Lower leg skin (tissue), 4 donors: ENCODE data around the gene ADGRV1. TPM values are rescaled to one million over a fixed set of nuclear protein-coding genes. Genes with fewer than 3 reads are reported as not detected.
"Not testable (repeated sequence)": the region's sequence is repeated elsewhere in the genome, so short reads cannot be mapped to it uniquely, and the experiment has no call there.

Experiments used
- DNase-seq, 2 donors: peaks; one replicate each; pipeline ENCODE4 v3.0.0-alpha.2; 2019; ENCODE audit warnings: low spot score in 2 of 2
- H3K4me3 ChIP-seq: fragments of 200-600 bp; sonication (generic); 2 replicates; pipeline ENCODE4 v1.5.1; 2017; ENCODE audit warnings: mild to moderate bottlenecking, low read depth; ENCODE audit not compliant: poor library complexity, severe bottlenecking
- POLR2A ChIP-seq, 2 donors: fragments of 450-650 bp; IDR thresholded peaks; one replicate each; pipeline ENCODE4 v1.6.1; 2016 to 2017; ENCODE audit warnings: antibody characterized with exemption in 2 of 2, mild to moderate bottlenecking in 1 of 2, moderate library complexity in 1 of 2
- WGBS, 2 donors: methylation state at CpG; one replicate each; pipeline ENCODE4 v1.1.5; 2018; 5-methylcytosine and 5-hydroxymethylcytosine counted together
- intact Hi-C: fragments of 100-400 bp; cut with DNase I; formaldehyde crosslinking; loops from one replicate; pipeline ENCODE4 v1.15.0; 2023; ENCODE audit warnings: low total_unique reads
- total RNA-seq, 4 donors: library from RNA; depleted of rRNA; stranded (reverse); fragments of >200 nt; gene quantifications; one replicate each; pipeline ENCODE4 v1.1.0, GENCODE V29; 2016
- TF ChIP-seq, protein P1 (sequence below), 3 donors: fragments of 450-650 bp; IDR thresholded peaks; one replicate each; pipeline ENCODE4 v1.5.1; 2016; ENCODE audit warnings: antibody characterized with exemption in 3 of 3, mild to moderate bottlenecking in 3 of 3, moderate library complexity in 2 of 3

ADGRV1 gene
- total RNA-seq, 4 donors from 2014 or later = 1.2 to 4.0 (median 2.7) TPM

DNA sequence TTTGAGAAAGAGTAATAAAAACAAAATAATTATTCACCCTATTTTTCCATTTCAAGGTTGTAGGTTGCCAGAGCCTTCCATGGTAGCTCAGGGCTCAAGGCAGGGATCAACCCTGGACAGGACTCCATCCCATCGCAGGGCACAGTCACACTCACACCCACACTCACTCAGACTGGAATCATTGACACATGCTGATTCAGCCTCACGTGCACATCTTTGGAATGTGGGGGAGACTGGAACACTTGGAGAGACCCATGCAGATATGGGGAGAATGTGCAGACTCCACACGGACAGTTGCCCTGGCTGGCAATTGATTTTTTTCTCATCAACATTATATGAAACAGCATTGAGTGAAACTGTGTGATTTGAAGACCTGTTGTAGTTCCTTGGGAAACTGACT, 234.1 kb downstream of the ADGRV1 start:
- intact Hi-C loops = no loop called here
- H3K4me3 ChIP-seq = no peak overlapping the region
- no peak for DNase-seq
- no peak for TF ChIP-seq POLR2A (IDR thresholded peaks at IDR 0.05)
- TF ChIP-seq, protein P1, sequence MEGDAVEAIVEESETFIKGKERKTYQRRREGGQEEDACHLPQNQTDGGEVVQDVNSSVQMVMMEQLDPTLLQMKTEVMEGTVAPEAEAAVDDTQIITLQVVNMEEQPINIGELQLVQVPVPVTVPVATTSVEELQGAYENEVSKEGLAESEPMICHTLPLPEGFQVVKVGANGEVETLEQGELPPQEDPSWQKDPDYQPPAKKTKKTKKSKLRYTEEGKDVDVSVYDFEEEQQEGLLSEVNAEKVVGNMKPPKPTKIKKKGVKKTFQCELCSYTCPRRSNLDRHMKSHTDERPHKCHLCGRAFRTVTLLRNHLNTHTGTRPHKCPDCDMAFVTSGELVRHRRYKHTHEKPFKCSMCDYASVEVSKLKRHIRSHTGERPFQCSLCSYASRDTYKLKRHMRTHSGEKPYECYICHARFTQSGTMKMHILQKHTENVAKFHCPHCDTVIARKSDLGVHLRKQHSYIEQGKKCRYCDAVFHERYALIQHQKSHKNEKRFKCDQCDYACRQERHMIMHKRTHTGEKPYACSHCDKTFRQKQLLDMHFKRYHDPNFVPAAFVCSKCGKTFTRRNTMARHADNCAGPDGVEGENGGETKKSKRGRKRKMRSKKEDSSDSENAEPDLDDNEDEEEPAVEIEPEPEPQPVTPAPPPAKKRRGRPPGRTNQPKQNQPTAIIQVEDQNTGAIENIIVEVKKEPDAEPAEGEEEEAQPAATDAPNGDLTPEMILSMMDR (IDR thresholded peaks at IDR 0.05) = no peak
- 71 to 80% methylated on average over 3 of the region's 3 CpGs for WGBS, 2 donors

DNA sequence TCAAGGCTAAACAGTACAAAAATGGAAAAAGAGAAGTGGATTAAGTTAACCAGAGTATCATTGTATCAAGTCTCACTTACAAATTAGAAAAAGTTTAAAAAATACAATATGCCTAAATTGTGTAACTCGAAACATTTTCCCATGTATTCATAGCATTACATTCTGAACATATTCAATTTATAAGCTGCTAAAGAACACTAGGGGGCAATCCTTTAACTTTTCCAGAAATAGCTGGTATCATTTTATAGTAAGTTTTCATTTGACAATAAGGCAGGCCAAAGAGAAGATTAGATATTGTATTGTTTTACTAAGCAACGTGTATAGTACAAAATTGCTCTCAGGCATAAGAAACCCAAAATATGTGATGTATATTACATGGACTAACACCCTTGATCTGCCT, 234.6 kb downstream of the ADGRV1 start:
- no peak overlapping the region for H3K4me3 ChIP-seq
- intact Hi-C loops = no loop called here
- TF ChIP-seq, protein P1 (IDR thresholded peaks at IDR 0.05) = no peak
- no peak for TF ChIP-seq POLR2A (IDR thresholded peaks at IDR 0.05)
- no peak for DNase-seq
- 59 to 67% methylated on average over 2 of the region's 2 CpGs for WGBS, 2 donors

DNA sequence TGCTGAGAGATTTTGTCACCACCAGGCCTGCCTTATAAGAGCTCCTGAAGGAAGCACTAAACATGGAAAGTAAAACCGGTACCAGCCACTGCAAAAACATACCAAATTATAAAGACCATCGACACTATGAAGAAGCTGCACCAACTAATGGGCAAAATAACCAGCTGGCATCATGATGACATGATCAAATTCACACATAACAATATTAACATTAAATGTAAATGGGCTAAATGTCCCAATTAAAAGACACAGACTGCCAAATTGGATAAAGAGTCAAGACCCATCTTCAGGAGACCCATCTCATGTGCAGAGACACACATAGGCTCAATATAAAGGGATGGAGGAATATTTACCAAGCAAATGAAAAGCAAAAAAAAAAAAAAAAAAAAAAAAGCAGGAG, 238.3 kb downstream of the ADGRV1 start:
- DNase-seq, intact Hi-C loops, H3K4me3 ChIP-seq: not testable (repeated sequence)
- WGBS, 2 donors = 97 to 100% methylated on average over 2 of the region's 2 CpGs

DNA sequence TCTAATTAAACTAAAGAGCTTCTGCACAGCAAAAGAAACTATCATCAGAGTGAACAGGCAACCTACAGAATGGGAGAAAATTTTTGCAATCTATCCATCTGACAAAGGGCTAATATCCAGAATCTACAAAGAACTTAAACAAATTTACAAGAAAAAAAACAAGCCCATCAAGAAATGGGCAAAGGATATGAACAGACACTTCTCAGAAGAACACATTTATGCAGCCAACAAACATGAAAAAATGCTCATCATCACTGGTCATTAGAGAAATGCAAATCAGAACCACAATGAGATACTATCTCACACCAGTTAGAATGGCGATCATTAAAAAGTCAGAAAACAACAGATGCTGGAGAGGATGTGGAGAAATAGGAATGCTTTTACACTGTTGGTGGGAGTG, 241.5 kb downstream of the ADGRV1 start:
- intact Hi-C loops, DNase-seq: not testable (repeated sequence)
- 93 to 96% methylated on average over 1 of the region's 1 CpG for WGBS, 2 donors

DNA sequence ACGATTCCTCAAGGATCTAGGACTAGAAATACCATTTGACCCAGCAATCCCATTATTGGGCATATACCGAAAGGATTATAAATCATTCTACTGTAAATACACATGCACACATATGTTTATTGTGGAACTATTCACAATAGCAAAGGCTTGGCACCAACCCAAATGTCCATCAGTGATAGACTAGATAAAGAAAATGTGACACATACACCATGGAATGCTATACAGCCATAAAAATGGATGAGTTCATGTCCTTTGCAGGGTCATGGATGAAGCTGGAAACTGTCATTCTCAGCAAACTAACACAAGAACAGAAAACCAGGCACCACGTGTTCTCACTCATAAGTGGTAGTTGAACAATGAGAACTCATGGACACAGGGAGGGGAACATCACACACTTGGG, 241.9 kb downstream of the ADGRV1 start:
- H3K4me3 ChIP-seq, DNase-seq, intact Hi-C loops: not testable (repeated sequence)
- 91 to 95% methylated on average over 3 of the region's 3 CpGs for whole genome bisulfite sequencing, 2 donors

More for the DNA sequence above, 241.5 kb downstream of the ADGRV1 start:
- not testable (repeated sequence) for H3K4me3 ChIP-seq

DNA sequence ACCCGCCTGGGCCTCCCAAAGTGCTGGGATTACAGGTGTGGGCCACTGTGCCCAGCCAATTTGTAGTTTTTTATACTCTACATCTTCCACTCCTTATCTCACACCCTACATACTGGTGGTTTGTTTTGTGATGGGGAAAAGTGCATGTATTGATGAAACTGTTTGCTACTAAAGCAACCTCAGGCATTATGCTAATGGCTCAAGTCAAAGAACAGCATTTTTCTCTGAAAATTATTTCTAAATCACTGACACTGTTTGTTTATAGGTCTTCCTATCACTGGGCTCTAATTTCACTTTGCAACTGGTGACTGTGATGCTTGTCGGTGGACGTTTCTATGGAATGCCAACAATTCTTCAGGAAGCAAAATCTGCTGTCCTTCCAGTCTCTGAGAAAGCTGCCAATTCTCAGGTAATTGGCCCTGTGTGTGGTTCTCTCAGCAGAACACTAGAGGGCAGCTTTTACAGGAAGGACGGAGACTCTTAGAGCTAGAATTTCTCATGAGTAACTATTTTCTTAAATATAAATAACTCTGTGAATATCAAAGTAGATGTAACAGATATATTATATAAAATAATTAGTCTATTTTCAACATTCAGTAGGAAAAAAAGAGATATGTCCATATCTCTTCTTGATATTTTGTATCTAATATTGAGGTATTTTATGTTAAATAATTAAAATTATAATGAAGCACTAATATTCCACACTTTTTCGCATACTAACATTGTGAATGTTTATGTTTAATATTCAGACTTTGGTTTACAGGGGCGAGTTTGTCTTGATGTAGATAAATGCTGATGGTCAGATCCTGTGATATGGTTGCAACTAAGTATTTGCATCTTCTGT, 244.1 kb downstream of the ADGRV1 start:
- DNase-seq = no peak
- 39 to 42% methylated on average over 6 of the region's 6 CpGs for WGBS, 2 donors
- intact Hi-C loops = no loop called here
- H3K4me3 ChIP-seq = no peak overlapping the region
- no peak for TF ChIP-seq POLR2A (IDR thresholded peaks at IDR 0.05)
- TF ChIP-seq, protein P1 (IDR thresholded peaks at IDR 0.05) = no peak

DNA sequence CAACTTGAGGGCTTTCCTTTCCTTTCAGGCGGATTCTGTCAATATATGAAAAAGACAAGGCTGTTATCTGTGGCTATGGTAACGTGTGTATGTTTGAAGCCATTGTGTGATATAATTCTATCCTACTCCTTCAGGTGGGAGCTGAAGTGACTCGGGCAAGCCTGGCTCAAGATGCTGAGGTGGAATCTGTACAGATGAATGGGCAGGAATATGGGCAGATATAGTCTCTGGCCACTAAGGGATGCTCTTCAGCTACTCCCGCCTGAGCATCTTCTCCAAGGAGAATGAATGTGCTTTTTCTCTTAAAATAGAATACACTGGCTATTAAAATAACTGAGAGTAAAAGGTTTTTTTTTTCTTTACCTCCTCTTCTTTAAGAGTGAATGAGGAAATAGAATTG, 244.8 kb downstream of the ADGRV1 start:
- no peak for TF ChIP-seq POLR2A (IDR thresholded peaks at IDR 0.05)
- TF ChIP-seq, protein P1 (IDR thresholded peaks at IDR 0.05) = no peak
- intact Hi-C loops = no loop called here
- H3K4me3 ChIP-seq = no peak overlapping the region
- no peak for DNase-seq
- WGBS, 2 donors = 70 to 71% methylated on average over 4 of the region's 4 CpGs
